Measurements from ENCODE around the gene KRT74. TPM values are rescaled to one million over a fixed set of nuclear protein-coding genes. Genes with fewer than 3 reads are reported as not detected.

Gene KRT74
- total and polyA plus RNA-seq, 9 of the 15 experiments (the other 6 are each of a cell fraction or from before 2014, with no cell fraction given) = not detected

DNA sequence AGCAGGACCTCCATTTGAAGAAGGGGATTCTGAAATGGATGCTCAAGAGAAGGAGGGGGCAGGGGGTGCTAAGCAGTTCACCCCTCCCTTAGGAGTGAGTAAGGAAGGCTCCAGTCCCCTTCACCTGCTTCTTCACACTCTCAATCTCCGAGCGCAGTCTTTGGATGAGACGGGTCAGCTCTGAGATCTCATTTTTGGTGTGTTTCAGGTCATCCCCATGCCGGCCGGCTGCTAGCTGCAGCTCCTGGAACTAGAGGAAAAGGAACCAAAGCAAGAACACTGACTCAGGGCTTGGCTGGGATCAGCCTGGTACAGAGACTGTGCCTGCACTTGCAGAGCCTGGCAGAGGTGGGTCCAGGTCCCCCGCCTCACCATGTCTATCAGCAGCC lies 37.4 kb upstream of the KRT74 start (continued):
- TF ChIP-seq HDAC1 (IDR thresholded peaks at IDR 0.05) (no peak), ZNF197 (CRISPR knock-in tag; IDR thresholded peaks at IDR 0.05; ENCODE audit: low read depth) (no peak), ZNF639 (CRISPR knock-in tag; conservative IDR thresholded peaks at IDR 0.05 in 1 of 2, IDR thresholded peaks at IDR 0.05 in 1 of 2) (no peak), HLTF (IDR thresholded peaks at IDR 0.05) (no peak), IRF2 (CRISPR knock-in tag; IDR thresholded peaks at IDR 0.05) (no peak), ZNF3 (CRISPR knock-in tag; IDR thresholded peaks at IDR 0.05) (no peak)

DNA sequence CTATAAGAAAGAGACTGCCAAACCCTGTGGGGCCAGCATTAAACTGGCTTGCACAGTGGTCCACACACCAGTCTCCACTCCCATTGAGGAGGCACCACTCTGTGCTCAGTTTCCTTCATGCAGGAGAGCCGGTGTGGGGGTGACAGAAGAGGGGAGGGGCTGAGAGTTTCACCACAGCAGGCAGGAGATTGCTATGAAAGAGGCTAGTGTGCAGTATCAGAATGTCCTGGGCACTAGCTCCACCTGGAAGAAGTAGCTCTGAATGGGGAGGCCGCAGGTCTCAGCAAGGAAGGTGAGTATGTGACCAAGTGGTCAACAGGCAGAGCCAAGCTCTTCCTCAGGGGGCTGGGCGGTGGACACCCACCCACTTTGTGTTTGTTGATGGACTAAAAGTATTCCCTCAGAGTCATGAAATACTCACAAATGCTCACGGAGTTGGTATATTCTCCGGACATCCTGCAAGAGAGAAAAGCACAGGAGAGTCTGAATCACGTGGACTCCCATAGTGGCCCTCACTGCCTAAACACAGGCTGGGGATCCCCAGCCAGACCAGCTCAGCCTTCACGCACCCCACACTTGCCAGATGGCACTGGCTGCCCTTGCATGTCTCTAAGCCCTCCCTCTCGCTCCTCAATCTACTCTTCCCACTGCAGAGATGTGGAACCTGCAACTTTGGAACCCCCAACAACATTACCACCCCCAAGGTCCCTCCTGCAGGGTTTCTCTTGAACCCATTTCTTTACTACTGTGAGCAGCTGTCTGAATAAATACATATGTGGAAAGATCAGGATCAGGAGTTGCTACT lies 35.4 kb upstream of the KRT74 start:
- H3K9me1 ChIP-seq (ENCODE audit: control insufficient read depth, insufficient read depth, low read length) = no peaks in the 10 kb centered on the region
- no peak for FAIRE-seq
- ChIA-PET POLR2A (interaction anchor here (0.9 to 1.4 kb wide), 4 partner anchors 9 to 25 kb away, joined by 3 to 5 read pairs (median 4); no protein-coding TSS in a partner anchor), CTCF (ENCODE audit: low intra/inter-chr PET ratio) (interaction anchor here (0.6 kb wide), 1 partner anchor 275 kb away, joined by 3 read pairs; no protein-coding TSS in a partner anchor)
- intact Hi-C loops (cut with micrococcal nuclease) = no loop called here
- H3K4me2 ChIP-seq (ENCODE audit: insufficient read depth, low read length) = no peak overlapping the region
- TF ChIP-seq TARDBP (IDR thresholded peaks at IDR 0.05) (no peak), ZNF785 (CRISPR knock-in tag; IDR thresholded peaks at IDR 0.05) (no peak), SMARCE1 (IDR thresholded peaks at IDR 0.05) (no peak), MXI1 (IDR thresholded peaks at IDR 0.05; ENCODE audit: low read depth, low read length) (no peak), WHSC1 (IDR thresholded peaks at IDR 0.05; ENCODE audit: low read length) (no peak), EHMT2 (IDR thresholded peaks at IDR 0.05) (no peak)
- 0 out of 2 replicates have a peak, but pooled peaks cover 2% of the 10 kb centered on the region for H4K20me1 ChIP-seq (replicated peaks; ENCODE audit: control insufficient read depth, insufficient read depth, low read length)
- H3K4me3 ChIP-seq = no peak overlapping the region
- 7% methylated on average over 8 of the region's 8 CpGs for WGBS (ENCODE audit: insufficient coverage, low coverage, missing lambda C conversion rate)
- H3K27me3 ChIP-seq (ENCODE audit: control insufficient read depth in 2 of 2, insufficient read depth in 2 of 2, low read length in 2 of 2) = peaks cover 0 to 15% of the 10 kb centered on the region in 2 experiments; a peak in 2 of 5 replicates
- 0 out of 4 replicates have a peak overlapping the region, but pooled peaks of 1 of the 2 experiments have one; percentile 8 for H3K9ac ChIP-seq (ENCODE audit: insufficient read depth in 1 of 2, low read depth in 2 of 2, low read length in 2 of 2)
- no peak overlapping the region for H2AFZ ChIP-seq (ENCODE audit: low read depth, low read length)
- H3K27ac ChIP-seq (ENCODE audit: extremely low read depth, low read depth, low read length) = no peak overlapping the region
- in situ Hi-C loops (cut with MboI) = no loop called here
- no peaks in the 10 kb centered on the region for H3K36me3 ChIP-seq (ENCODE audit: control insufficient read depth, insufficient read depth, low read length)
- no TSS peak for BruUV-seq (replicated peaks)
- H3K4me1 ChIP-seq (replicated peaks in 1 of 2; ENCODE audit: control insufficient read depth in 2 of 2, insufficient read depth in 2 of 2, low read length in 2 of 2) = peaks cover 6 to 7% of the 10 kb centered on the region in 2 experiments; a peak in 4 of 5 replicates
- no peak for DNase-seq (ENCODE audit: extremely low read depth in 1 of 4, low spot score in 3 of 4)
- no peak for ATAC-seq
- no peaks in the 10 kb centered on the region for H3K9me3 ChIP-seq (replicated peaks; ENCODE audit: control insufficient read depth, insufficient read depth, low read depth, low read length)
- H3K79me2 ChIP-seq (ENCODE audit: control insufficient read depth, insufficient read depth, low read length) = no peaks in the 10 kb centered on the region
